RKO (cell line): ENCODE data around the gene PROB1.
"Not testable (repeated sequence)": the region's sequence is repeated elsewhere in the genome, so short reads cannot be mapped to it uniquely, and the experiment has no call there.

Source experiments
- DNase-seq: peaks from one replicate; pipeline ENCODE4 v3.0.0-alpha.2; 2016; ENCODE audit warnings: low spot score

PROB1 gene

DNA sequence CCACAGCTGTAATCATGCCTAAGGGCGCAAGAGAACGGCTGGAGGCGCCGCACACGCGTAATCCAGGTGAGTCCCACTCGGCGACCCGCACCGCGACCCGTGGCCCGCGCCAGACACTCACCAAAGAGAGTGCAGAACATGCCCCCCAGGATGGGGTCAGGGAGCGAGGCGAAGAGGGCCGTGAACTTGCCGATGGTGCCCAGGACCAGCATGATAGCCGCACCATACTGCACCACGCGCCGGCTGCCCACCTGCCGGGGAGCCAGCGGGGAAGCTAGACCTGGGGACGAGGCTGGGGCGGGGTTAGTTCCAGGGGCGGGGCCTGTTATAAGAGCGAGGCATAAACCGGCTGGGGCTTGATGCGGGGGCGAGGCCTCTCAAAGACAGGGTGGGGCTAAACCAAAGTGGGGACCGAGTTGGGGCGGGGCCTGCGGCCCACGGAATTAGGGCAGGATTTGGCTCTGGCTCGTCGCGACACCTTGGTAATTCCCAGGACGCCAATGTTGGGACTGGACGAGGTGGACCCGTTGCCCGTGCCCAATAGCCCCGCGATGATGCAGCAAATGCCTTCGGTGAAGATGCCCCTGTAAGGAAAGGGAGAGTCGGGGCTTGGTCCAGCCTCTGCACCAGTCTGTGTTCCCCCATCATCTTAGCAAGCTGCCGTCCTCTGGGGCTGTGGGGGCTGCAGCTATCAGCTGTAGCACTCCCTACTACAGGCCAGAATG lies 16.6 kb downstream of the PROB1 start:
- DNase-seq: no peak

DNA sequence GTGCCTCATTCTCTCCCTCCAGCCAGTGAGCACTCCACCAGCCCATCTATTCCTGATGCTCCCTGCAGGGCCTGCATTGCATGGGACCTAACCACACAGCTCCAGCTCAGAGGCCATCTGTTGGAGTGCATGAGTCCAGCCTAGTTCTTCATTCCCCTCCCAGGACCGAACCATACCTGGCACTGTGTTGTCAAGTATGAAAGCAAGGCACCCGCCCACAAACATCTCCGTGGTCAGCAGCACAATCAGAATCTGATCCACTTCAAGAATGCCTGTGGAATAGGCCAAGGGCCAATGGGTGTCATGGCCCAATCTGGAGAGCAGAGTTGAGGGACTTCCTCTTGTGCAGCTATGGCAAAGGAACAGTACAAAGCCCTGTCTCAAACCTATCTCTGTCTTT lies 17.7 kb downstream of the PROB1 start:
- DNase-seq: no peak

DNA sequence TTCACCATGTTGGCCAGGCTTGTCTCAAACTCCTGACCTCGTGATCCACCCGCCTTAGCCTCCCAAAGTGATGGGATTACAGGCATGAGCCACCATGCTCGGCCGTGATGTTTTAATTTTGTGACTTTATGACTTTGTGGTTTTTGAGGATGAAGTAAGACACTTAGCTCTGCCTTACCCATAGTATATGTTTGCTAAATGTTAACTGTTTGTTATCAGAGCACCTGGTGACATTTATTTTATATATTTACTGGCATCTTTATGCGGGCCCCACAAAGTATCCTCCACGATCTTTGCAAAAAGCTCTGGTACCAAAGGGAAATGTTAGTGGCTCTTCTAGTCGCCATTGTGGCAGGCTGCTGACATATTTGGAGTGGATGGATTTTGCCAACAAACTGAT lies 18.5 kb downstream of the PROB1 start:
- DNase-seq: no peak

DNA sequence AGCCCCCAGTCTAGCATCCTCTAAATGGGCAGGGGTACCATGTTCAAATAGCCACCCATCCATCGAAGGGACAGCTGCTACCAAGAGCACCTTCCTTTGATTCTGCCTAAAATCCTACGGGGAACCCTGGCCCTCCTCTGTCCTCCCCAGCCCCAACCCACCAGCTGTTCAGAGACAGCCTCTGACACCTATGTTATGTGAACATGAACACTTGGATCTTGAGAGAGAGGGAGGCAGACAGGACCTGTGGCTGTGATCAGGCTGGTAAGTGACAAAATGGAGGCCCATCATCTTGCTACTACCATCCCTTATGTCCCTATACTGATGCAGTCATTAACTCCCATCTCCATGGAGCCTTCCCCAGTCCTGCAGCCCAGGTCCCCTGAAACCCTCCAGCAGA lies 20.0 kb downstream of the PROB1 start:
- no peak for DNase-seq

DNA sequence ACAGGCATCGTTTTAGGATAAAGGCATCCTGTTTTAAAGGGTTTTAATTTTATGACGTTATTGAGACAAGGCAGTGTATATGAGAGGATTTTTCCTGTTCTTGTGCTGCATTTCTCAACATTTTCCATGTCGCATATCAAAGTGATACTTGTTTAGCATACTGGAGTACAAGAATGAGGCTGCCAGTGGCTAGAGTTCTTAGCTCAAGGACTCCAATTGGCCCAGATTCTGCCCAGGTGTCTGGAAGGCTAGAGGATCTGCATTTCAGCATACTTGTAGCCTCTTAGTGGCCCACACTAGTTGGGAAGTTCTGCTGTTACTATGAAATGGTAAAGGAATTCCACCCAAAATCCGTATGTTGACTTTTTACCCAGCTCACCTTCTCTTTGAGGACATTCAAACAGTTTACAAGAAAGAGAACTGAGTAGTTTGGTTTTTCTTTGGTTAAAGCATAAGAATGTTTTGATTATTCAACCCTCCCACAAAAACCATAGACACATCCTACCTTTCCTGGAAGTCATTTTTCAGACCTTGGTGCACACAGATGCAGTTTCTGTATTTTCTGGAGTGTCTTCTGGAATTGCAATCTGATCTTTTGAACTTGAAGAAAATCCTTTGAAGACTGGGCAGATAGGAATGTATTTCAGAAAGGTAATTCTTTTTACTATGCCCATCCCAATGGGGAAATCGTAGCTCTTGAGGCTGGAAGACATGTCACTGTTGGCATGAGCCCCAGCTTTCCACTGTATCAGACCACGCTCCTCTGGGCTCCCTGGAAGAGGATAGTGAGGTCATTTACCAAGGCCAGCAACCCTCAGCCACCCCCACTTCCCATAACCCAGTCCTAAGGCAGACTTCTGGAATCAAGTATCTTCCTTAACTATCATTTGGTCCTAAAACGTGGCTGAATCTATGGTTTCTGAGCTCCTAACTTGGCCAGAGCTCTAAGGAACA lies 23.1 kb downstream of the PROB1 start:
- no peak for DNase-seq

DNA sequence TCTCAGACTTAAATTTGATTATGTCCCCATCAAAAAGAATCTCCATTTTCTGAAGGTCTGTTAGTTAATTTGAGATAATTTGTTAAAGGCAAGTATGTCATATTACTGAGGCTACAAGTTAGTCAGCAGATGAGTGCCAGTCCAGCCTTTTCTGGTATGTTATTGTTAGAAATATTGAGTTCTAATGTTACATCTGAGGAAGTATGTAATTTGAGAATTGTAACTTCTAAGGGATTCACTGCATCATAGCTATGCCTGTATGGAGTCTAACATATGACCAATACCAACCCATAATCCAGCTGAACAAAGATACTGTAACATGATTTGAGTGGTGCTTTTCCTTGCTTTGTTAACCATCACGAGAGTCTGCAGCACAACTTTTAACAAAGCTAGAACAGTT lies 25.7 kb downstream of the PROB1 start:
- no peak for DNase-seq

DNA sequence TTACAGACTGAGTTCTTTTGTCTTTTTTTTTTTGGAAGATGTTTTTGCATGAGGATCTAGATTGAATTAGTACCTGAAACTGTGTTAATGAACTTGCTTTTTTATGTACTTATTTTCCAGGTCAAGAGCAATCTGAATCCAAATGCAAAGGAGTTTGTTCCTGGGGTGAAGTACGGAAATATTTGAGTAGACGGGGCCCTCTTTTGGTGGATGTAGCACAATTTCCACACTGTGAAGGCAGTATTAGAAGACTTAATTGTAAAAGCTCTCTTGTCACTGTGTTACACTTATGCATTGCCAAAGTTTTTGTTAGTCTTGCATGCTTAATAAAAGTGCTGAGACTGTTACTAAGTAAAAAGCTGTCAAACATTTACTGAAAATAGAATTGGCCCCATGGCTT lies 26.3 kb downstream of the PROB1 start:
- DNase-seq: peak; percentile 36

DNA sequence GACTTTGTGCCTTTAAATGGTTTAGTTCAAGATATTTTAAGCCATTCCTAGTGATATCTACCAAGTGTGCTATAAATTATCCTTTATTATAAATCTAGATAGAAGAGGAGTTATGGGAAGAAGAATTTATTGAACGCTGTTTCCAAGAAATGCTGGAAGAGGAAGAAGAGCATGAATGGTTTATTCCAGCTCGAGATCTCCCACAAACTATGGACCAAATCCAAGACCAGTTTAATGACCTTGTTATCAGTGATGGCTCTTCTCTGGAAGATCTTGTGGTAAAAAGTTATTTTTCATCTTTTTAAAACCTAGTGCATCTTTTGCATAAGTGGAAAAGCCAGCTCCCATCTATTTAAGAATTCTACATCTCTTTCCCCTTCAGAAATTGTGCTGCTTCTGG lies 30.4 kb downstream of the PROB1 start:
- no peak for DNase-seq

DNA sequence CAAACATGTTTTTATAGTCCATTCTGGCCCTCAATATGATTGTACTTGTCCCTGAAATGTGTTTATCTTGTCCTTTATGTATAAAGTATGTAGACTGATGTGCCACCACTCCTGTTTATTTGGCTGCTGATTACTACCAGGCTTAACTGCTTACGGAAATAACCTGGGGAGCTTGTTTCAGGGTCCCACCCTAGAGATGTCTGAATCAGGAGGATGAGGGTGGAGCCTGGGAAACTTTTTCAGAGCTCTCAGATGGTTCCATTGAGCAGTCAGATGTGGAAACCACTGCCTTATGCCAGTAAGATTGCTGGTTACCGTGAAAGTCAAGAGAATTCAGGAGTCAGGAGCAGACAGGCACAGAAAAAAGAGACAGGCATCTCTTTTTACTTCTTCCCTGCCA lies 31.0 kb downstream of the PROB1 start:
- no peak for DNase-seq

DNA sequence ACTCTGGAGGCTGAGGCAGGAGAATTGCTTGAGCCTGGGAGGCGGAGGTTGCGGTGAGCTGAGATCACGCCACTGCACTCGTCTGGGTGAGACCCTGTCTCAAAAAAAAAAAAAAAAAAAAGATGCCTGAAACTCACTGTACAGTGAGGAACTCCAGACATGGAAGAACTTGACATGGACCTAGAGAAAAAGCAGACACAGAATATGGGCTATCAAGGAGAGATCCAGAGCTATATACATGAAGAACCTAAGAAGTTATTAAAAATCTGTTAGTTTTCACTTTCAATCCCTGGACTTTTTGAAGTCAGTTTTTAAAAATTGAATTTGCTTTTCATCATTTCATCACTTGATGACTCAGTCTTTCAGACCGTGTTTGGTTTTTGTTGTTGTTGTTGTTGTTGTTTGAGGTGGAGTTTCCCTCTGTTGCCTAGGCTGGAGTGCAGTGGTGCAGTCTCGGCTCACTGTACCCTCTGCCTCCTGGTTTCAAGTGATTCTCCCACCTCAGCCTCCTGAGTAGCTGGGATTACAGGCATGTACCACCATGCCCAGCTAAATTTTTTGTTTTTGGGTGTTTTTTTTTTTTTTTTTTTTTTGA lies 33.0 kb downstream of the PROB1 start:
- DNase-seq: no peak

DNA sequence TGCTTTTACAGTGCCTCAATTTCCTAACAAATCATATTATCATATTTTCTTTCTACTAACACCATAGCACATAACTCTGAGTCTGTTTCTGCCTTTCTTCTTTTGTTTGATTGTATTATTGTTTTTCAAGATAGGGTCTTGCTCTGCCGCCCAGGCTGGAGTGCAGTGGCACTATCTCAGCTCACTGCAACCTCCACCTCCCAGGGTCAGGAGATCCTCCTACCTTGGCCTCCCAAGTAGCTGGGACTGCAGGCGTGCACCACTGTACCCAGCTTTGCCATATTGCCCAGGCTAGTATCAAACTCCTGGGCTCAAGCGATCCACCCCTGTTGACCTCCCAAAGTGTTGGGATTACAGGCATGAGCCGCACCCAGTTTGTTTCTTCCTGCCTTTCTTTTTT lies 34.5 kb downstream of the PROB1 start:
- DNase-seq: no peak

DNA sequence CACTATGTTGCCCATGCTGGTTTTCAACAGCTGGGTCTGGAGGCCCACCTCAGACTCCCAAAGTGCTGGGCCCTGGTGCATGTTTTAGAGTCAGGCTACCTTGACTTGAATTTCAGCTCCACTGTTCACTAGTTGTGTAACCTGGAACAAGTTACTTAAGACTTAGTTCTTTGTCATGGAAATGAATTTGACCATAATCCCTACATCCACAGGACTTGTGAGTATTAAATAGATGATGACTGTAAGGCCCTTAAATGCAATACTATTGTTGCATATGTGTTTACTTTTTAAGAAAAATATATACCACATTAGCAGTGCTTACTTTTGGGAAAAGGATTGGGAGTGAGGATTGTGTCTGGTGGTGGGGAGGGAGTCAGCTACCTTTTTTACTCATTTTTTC lies 36.8 kb downstream of the PROB1 start:
- DNase-seq: no peak

DNA sequence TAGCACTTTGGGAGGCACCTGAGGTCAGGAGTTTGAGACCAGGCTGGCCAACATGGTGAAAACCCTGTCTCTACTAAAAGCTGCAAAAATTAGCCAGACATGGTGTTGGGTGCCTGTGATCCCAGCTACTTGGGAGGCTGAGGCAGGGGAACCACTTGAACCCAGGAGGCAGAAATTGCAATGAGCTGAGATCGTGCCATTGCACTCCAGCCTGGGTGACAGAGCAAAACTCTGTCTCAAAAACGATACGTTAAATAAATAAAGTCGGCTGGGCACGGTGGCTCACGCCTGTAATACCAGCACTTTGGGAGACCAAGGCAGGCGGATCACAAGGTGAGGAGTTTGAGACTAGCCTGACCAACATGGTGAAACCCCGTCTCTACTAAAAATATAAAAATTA lies 39.0 kb downstream of the PROB1 start:
- DNase-seq: not testable (repeated sequence)

DNA sequence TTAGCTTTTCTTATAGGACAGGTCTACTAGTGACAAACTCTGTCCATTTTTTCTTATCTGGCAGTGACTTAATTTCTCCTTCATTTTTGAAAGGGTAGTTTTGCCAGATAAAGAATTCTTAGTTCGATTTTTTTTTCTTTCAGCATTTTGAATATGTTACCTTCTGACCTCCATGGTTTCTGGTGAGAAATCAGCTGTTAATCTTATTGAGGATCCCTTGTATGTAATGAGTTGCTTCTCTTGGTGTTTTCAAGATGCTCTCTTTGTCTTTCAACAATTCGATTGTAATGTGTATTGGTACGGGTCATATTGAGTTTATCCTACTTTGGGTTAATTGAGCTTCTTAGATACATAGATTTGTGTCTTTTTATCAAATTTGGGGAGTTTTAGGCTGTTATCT lies 40.7 kb downstream of the PROB1 start:
- no peak for DNase-seq

DNA sequence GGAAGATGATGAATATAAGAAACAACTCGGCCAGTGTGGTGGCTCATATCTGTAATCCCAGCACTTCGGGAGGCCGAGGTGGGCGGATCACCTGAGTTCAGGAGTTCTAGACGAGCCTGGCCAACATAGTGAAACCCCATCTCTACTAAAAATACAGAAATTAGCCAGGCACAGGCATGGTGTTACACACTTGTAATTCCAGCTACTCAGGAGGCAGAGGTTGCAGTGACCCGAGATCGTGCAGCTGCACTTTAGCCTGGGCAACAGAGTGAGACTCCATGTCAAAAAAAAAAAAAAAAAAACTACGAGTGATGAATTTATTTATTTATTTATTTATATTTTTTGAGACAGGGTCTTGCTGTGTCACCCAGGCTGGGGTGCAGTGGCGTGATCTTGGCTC lies 47.0 kb downstream of the PROB1 start:
- not testable (repeated sequence) for DNase-seq

DNA sequence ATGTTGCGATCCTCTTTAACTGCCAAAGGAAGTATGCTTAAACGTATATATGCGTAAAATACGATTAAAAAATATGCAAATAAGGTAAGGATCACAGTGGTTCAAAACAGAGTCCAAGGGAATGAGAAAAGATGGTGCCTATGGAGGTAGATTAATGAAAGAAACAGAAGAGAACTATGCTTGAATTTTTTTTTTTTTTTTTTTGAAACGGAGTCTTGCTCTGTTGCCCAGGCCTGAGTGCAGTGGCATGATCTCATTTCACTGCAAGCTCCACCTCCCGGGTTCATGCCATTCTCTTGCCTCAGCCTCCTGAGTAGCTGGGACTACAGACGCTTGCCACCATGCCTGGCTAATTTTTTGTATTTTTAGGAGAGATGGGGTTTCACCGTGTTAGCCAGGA lies 49.5 kb downstream of the PROB1 start:
- not testable (repeated sequence) for DNase-seq

DNA sequence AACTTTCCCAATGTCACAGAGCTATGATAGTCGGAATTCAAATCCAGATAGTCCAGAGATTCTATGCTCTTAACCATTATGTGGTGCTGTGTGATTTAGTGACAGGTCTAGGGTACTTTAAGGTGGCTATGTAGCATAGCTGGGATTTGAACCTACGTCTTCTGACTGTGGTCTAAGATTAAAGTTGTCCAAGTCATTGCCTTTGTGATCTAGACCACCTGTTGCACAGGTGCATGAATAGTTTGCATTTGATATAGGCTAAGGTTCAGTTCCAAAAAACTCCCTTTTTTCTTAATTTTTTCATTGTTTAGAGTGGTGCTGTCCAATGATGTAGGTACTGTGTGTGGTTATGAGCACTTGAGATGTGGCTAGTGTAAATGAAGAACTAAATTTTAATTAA lies 50.7 kb downstream of the PROB1 start:
- no peak for DNase-seq

DNA sequence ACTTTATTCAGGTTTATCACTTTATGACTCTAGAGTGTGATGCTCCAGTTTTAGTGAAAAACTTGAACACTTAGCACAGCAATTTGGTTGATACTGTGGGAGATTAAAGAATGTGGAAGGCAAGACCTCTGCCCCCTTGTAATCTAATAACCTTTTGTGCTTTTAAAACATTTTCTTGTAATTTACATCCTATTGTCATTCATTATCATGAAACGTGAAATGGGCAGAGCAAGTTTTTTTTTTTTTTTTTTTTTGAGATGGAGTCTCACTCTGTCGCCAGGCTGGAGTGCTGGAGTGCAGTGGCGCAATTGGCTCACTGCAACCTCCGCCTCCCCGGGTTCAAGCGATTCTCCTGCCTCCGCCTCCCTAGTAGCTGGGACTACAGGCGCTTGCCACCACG lies 51.4 kb downstream of the PROB1 start:
- no peak for DNase-seq

DNA sequence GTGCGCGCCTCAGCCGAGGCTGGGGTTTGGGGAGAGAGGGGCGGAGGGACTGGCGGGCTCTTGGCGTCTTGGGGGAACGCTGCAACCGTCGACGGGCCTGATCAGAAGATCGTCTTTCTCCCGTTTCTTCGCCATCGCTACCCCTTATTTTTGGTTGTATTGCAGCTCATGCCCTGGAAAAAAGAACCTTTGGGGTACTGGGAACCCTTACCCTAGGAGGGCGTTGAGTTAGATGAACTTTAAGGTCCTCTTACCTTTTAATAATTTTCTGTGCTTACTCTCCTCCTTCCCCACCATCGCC lies 52.5 kb downstream of the PROB1 start:
- no peak for DNase-seq

DNA sequence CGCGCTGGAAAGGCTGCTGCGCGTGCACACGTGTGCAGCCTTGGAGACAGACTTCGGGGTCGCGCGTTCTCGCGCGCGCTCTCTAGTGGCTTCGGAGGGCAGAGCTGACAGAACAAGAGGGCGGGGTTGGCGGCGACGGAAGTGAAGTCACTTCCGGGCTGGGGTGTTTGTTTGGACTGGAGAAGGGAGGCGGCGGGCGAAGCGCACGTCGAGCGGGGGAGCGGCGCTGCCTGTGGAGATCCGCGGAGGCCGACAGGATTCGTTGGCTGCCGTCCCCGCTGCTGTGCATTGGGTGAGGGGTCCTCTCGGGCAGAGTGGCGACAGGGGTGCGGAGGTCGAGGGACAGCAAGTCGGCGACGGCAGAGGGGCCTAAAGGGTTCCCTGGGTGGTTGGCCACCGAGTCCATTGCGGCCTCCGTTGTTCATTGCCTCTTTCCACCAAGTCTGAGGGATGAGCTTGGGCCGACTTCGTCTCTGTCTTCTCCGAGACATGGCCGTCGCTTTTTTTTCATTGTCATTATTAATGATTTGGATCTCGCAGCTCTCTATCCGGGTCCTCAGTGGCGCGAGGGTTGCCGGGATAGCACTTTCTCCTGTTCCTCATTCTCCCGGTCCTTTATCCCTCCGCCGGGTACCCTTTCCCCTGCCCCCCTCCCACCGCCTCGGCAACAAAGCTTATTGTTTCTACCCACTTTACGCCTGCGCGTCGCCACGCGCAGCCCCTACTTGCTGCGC lies 53.0 kb downstream of the PROB1 start, which contains the start of gene PAIP2:
Gene PAIP2, plus strand, starts transcription at position 166 of the 734 bp plus-strand sequence. CDS start 21,931 bp downstream, outside the sequence.
- peak; percentile 98 for DNase-seq

DNA sequence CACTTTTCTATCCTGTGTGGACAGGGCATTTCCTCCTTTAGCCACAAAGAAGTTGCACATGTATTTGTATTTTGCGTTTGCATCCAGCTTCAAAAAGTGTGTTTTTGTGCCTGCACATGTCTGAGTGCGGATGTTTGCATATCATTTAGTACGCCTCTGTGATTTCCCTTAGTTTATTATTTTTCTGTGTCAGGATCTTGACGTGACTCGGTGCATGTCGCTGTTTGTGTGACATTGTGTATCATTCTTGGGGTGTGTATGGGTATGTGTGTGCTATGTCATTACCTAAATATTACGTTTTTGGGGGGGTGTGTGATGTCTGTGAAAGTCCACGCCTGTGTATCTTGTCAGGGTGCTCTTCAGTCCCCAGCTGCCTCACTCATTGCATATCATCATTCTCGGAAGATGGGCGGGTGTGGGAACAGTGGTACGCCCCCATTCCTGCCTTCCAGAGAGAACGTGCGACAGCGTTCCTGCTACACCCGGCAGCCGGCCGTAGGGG lies 53.7 kb downstream of the PROB1 start:
- DNase-seq: no peak
